NT2/D1 (cell line): ENCODE results near the gene FCN1.

Source experiments
- SUZ12 ChIP-seq: IDR thresholded peaks from 2 replicates; pipeline ENCODE4 v1.6.1; 2011; ENCODE audit not compliant: insufficient read length, insufficient read depth; ENCODE audit errors: extremely low read depth
- ZNF274 ChIP-seq: IDR thresholded peaks from 2 replicates; pipeline ENCODE4 v1.6.1; 2011; ENCODE audit warnings: mild to moderate bottlenecking, low read depth, low read length

DNA sequence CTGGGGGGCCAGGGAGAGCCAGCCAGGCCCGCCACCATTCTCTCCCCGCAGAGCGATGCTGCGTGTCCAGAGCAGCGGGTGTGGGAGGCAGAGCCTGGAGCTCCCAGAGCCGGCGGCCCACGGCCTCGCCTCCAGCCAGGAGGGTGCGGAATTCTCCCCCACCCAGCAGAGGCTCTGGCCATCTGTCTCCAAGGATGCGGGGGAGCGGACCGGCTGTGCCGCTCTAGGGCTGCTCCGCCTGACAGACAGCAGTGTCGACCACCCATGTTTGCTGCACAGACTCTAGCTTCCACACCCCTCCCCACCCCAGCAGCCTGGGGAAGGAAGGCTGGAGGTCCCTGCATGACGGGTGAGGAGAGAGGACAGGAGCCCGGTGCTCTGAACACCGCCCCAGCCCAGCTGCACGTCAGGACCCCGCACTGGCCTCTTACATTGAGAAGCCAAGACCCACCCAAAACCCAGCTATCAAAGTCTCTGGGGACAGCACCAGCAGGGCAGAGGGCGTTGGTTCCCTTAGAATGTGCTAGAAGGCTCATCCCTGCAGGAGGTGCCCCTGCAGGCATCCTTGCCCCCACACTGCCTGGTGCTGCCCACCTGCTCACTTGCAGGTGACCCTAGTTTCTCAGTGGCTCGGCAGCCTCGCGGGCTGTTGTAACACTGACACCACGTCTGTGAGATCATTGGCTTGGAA, 29.7 kb upstream of the FCN1 start:
- no peak for TF ChIP-seq SUZ12
- no peak for TF ChIP-seq ZNF274
